Sigmoid colon (tissue), 7 donors: ENCODE measurements around the gene DPP6. TPM values are rescaled to one million over a fixed set of nuclear protein-coding genes. Genes with fewer than 3 reads are reported as not detected.

Experiments
- DNase-seq: peaks from one replicate; pipeline ENCODE4 v3.0.0-alpha.2; 2019
- H3K27ac ChIP-seq, 4 donors: fragments of 200-600 bp; sonication (generic); one replicate each; pipeline ENCODE4 v1.5.1; 2016 to 2019; ENCODE audit warnings: mild to moderate bottlenecking in 1 of 4
- H3K27me3 ChIP-seq, 3 donors: fragments of 200-600 bp; sonication (generic); one replicate each; pipeline ENCODE4 v1.5.1; 2019; ENCODE audit warnings: mild to moderate bottlenecking in 1 of 3
- H3K36me3 ChIP-seq, 4 donors: fragments of 200-600 bp; sonication (generic); one replicate each; pipeline ENCODE4 v1.5.1; 2016 to 2019
- H3K4me1 ChIP-seq, 4 donors: fragments of 200-600 bp; sonication (generic); one replicate each; pipeline ENCODE4 v1.5.1; 2017 to 2019
- H3K4me3 ChIP-seq, 4 donors: fragments of 200-600 bp; sonication (generic); one replicate each; pipeline ENCODE4 v1.5.1; 2017 to 2019; ENCODE audit warnings: mild to moderate bottlenecking in 2 of 4, moderate library complexity in 1 of 4
- H3K9me3 ChIP-seq, 4 donors: fragments of 200-600 bp in 3 of 4; sonication (generic) in 3 of 4; one replicate each; pipeline versions ENCODE4 v1.5.1 to v1.6.1; 2013 to 2019
- EP300 ChIP-seq, 4 donors: sonication (generic); formaldehyde crosslinking; IDR thresholded peaks; one replicate each; pipeline ENCODE4 v1.6.1; 2017; ENCODE audit warnings: antibody characterized with exemption in 4 of 4
- POLR2A ChIP-seq, 2 donors: fragments of 450-650 bp; IDR thresholded peaks; one replicate each; pipeline ENCODE4 v1.6.1; 2016; ENCODE audit warnings: antibody characterized with exemption in 2 of 2, mild to moderate bottlenecking in 2 of 2, moderate library complexity in 2 of 2
- POLR2AphosphoS5 ChIP-seq, 4 donors: sonication (generic); formaldehyde crosslinking; IDR thresholded peaks; one replicate each; pipeline ENCODE4 v1.6.1; 2017; ENCODE audit warnings: antibody characterized with exemption in 4 of 4
- WGBS, 2 donors: extraction: QIAGEN DNeasy Blood & Tissue Kit; methylation state at CpG; one replicate each; pipeline ENCODE4 v1.1.7; 2013; 5-methylcytosine and 5-hydroxymethylcytosine counted together
- intact Hi-C: fragments of 100-400 bp; cut with DNase I; formaldehyde crosslinking; loops from one replicate; pipeline ENCODE4 v1.15.1; 2023
- polyA plus RNA-seq, 3 donors: library from polyadenylated mRNA; stranded (reverse); fragments of 200-250 nt; gene quantifications; one replicate each; pipeline ENCODE4 v1.2.3, GENCODE V29; 2013
- total RNA-seq, 4 donors: library from RNA; depleted of rRNA; stranded (reverse); fragments of >200 nt; gene quantifications; one replicate each; pipeline ENCODE4 v1.1.0, GENCODE V29; 2016
- TF ChIP-seq, protein P1 (sequence below), 4 experiments: fragments of 450-650 bp in 3 of 4; fragments of 200-600 bp in 1 of 4; IDR thresholded peaks; one replicate each; pipeline ENCODE4 v1.5.1; 2016 to 2019; ENCODE audit warnings: antibody characterized with exemption in 4 of 4, mild to moderate bottlenecking in 3 of 4, moderate library complexity in 2 of 4
- donor health status: healthy with polysubstance abuse.
- donor health status: Bipolar disorder and iron deficiency.
- donor health status: healthy.

Gene DPP6
- total and polyA plus RNA-seq, 7 donors, result 1.2 to 53.2 (median 41.0) TPM; not detected in 1

- DNase-seq, result no peak
- TF ChIP-seq POLR2A (IDR thresholded peaks at IDR 0.05) (no peak), POLR2AphosphoS5 (IDR thresholded peaks at IDR 0.05) (no peak), EP300 (IDR thresholded peaks at IDR 0.05) (no peak)
- TF ChIP-seq, protein P1, sequence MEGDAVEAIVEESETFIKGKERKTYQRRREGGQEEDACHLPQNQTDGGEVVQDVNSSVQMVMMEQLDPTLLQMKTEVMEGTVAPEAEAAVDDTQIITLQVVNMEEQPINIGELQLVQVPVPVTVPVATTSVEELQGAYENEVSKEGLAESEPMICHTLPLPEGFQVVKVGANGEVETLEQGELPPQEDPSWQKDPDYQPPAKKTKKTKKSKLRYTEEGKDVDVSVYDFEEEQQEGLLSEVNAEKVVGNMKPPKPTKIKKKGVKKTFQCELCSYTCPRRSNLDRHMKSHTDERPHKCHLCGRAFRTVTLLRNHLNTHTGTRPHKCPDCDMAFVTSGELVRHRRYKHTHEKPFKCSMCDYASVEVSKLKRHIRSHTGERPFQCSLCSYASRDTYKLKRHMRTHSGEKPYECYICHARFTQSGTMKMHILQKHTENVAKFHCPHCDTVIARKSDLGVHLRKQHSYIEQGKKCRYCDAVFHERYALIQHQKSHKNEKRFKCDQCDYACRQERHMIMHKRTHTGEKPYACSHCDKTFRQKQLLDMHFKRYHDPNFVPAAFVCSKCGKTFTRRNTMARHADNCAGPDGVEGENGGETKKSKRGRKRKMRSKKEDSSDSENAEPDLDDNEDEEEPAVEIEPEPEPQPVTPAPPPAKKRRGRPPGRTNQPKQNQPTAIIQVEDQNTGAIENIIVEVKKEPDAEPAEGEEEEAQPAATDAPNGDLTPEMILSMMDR (IDR thresholded peaks at IDR 0.05), result no peak
- no peak overlapping the region for H3K27ac ChIP-seq
These were observed 372.2 kb downstream of the DPP6 start for GRCh38 chr7:154424350-154424749.

GRCh38 chr7:154425271-154425670, 373.1 kb downstream of the DPP6 start:
- Histone ChIP-seq H3K9me3 (no peaks in the 10 kb centered on the region), H3K4me3 (no peak overlapping the region), H3K27ac (no peak overlapping the region), H3K4me1 (peaks cover 0 to 17% (median 5%) of the 10 kb centered on the region in 4 donors), H3K36me3 (no peaks in the 10 kb centered on the region), H3K27me3 (no peaks in the 10 kb centered on the region)
- TF ChIP-seq EP300 (IDR thresholded peaks at IDR 0.05) (no peak), POLR2A (IDR thresholded peaks at IDR 0.05) (no peak), POLR2AphosphoS5 (IDR thresholded peaks at IDR 0.05) (no peak)
- TF ChIP-seq, protein P1 (IDR thresholded peaks at IDR 0.05), result no peak
- intact Hi-C loops, result no loop called here
- no peak for DNase-seq
- 78 to 86% methylated on average over 2 of the region's 2 CpGs for WGBS, 2 donors

More at GRCh38 chr7:154424350-154424749, 372.2 kb downstream of the DPP6 start:
- Histone ChIP-seq H3K27me3 (no peaks in the 10 kb centered on the region), H3K4me1 (peaks cover 0 to 17% (median 5%) of the 10 kb centered on the region in 4 donors), H3K4me3 (no peak overlapping the region), H3K9me3 (no peaks in the 10 kb centered on the region), H3K36me3 (no peaks in the 10 kb centered on the region)
- intact Hi-C loops, result no loop called here
- WGBS, 2 donors, result 75 to 77% methylated on average over 8 of the region's 8 CpGs

GRCh38 chr7:154426778-154427177, 374.6 kb downstream of the DPP6 start:
- intact Hi-C loops, result no loop called here
- Histone ChIP-seq H3K27ac (no peak overlapping the region), H3K9me3 (no peaks in the 10 kb centered on the region), H3K4me3 (no peak overlapping the region), H3K36me3 (no peaks in the 10 kb centered on the region), H3K4me1 (peaks cover 0 to 17% (median 5%) of the 10 kb centered on the region in 4 donors), H3K27me3 (no peaks in the 10 kb centered on the region)
- DNase-seq, result no peak
- 88 to 90% methylated on average over 3 of the region's 3 CpGs for WGBS, 2 donors
- TF ChIP-seq POLR2AphosphoS5 (IDR thresholded peaks at IDR 0.05), result no peak
- TF ChIP-seq, protein P1 (IDR thresholded peaks at IDR 0.05), result no peak
- no peak for TF ChIP-seq EP300 (IDR thresholded peaks at IDR 0.05)
- no peak for TF ChIP-seq POLR2A (IDR thresholded peaks at IDR 0.05)

- TF ChIP-seq EP300 (IDR thresholded peaks at IDR 0.05), result no peak
- TF ChIP-seq, protein P1 (IDR thresholded peaks at IDR 0.05), result no peak
- TF ChIP-seq POLR2AphosphoS5 (IDR thresholded peaks at IDR 0.05), result no peak
- no peak for TF ChIP-seq POLR2A (IDR thresholded peaks at IDR 0.05)
- Histone ChIP-seq H3K27ac (no peak overlapping the region), H3K36me3 (no peaks in the 10 kb centered on the region), H3K9me3 (no peaks in the 10 kb centered on the region), H3K4me3 (no peak overlapping the region), H3K27me3 (no peaks in the 10 kb centered on the region), H3K4me1 (peaks cover 0 to 17% (median 5%) of the 10 kb centered on the region in 4 donors)
- DNase-seq, result no peak
- intact Hi-C loops, result no loop called here
These were observed 375.3 kb downstream of the DPP6 start for GRCh38 chr7:154427533-154427932.
